KMS-11 (cell line): ENCODE results near the gene SLC4A8.

ENCODE experiments used
- H2AFZ ChIP-seq: fragments of 200-600 bp; sonication (generic); 2 replicates; pipeline ENCODE4 v1.6.1; 2016; ENCODE audit warnings: antibody characterized with exemption, mixed run types, low read depth
- H3K27ac ChIP-seq: fragments of 200-600 bp; sonication (generic); 2 replicates; pipeline ENCODE4 v1.6.1; 2016; ENCODE audit warnings: mild to moderate bottlenecking, mixed run types
- H3K27me3 ChIP-seq: fragments of 200-600 bp; sonication (generic); 2 replicates; pipeline ENCODE4 v1.6.1; 2017; ENCODE audit warnings: mild to moderate bottlenecking, low read depth, mixed run types, moderate library complexity; ENCODE audit not compliant: insufficient read depth
- H3K36me3 ChIP-seq: fragments of 200-600 bp; sonication (generic); 2 replicates; pipeline ENCODE4 v1.6.1; 2017; ENCODE audit warnings: mild to moderate bottlenecking, mixed run types; ENCODE audit not compliant: insufficient read depth
- H3K4me1 ChIP-seq: fragments of 200-600 bp; sonication (generic); 2 replicates; pipeline ENCODE4 v1.6.1; 2016; ENCODE audit warnings: mild to moderate bottlenecking, low read depth, mixed run types; ENCODE audit not compliant: poor library complexity, severe bottlenecking
- H3K4me2 ChIP-seq: fragments of 200-600 bp; sonication (generic); 2 replicates; pipeline ENCODE4 v1.7.0; 2016; ENCODE audit warnings: mild to moderate bottlenecking, mixed run types
- H3K4me3 ChIP-seq: fragments of 200-600 bp; sonication (generic); IDR thresholded peaks from 2 replicates; pipeline ENCODE4 v1.6.1; 2017; ENCODE audit warnings: low read depth, low read length, mixed read lengths; ENCODE audit not compliant: insufficient read depth
- H3K79me2 ChIP-seq: fragments of 200-600 bp; sonication (generic); 2 replicates; pipeline ENCODE4 v1.6.1; 2016; ENCODE audit warnings: low read depth, mixed run types; ENCODE audit not compliant: insufficient read depth
- H3K9ac ChIP-seq: fragments of 200-600 bp; sonication (generic); 2 replicates; pipeline ENCODE4 v1.6.1; 2016; ENCODE audit warnings: mild to moderate bottlenecking, mixed run types
- H4K20me1 ChIP-seq: fragments of 200-600 bp; sonication (generic); 2 replicates; pipeline ENCODE4 v1.6.1; 2016; ENCODE audit warnings: mild to moderate bottlenecking, mixed run types; ENCODE audit not compliant: insufficient read depth
- CTCF ChIP-seq: fragments of 200-600 bp; sonication (generic); conservative IDR thresholded peaks from 2 replicates; pipeline ENCODE4 v1.6.1; 2017; ENCODE audit warnings: low read depth, mild to moderate bottlenecking, antibody characterized with exemption, low read length, moderate library complexity, mixed read lengths

SLC4A8 gene

GRCh38 chr12:51439330-51439729 lies 14.7 kb downstream of the SLC4A8 start:
- H3K79me2 ChIP-seq: no peaks in the 10 kb centered on the region
- TF ChIP-seq CTCF: no peak
- H3K4me3 ChIP-seq: no peak overlapping the region
- H3K27ac ChIP-seq: no peak overlapping the region
- no peaks in the 10 kb centered on the region for H4K20me1 ChIP-seq
- no peak overlapping the region for H3K9ac ChIP-seq
- no peaks in the 10 kb centered on the region for H3K36me3 ChIP-seq
- no peak overlapping the region for H3K4me2 ChIP-seq
- H3K4me1 ChIP-seq: no peaks in the 10 kb centered on the region
- no peaks in the 10 kb centered on the region for H3K27me3 ChIP-seq
- no peak overlapping the region for H2AFZ ChIP-seq

GRCh38 chr12:51441583-51441982 lies 17.0 kb downstream of the SLC4A8 start:
- no peak for TF ChIP-seq CTCF
- Histone ChIP-seq H3K36me3 (no peaks in the 10 kb centered on the region), H3K27ac (no peak overlapping the region), H3K9ac (no peak overlapping the region), H3K79me2 (no peaks in the 10 kb centered on the region), H3K4me3 (no peak overlapping the region), H3K4me2 (no peak overlapping the region), H3K4me1 (no peaks in the 10 kb centered on the region), H4K20me1 (no peaks in the 10 kb centered on the region), H2AFZ (no peak overlapping the region), H3K27me3 (no peaks in the 10 kb centered on the region)

GRCh38 chr12:51442324-51442723 lies 17.7 kb downstream of the SLC4A8 start:
- H3K4me3 ChIP-seq: no peak overlapping the region
- H3K79me2 ChIP-seq: no peaks in the 10 kb centered on the region
- no peak overlapping the region for H3K4me2 ChIP-seq
- no peak overlapping the region for H3K27ac ChIP-seq
- H3K36me3 ChIP-seq: no peaks in the 10 kb centered on the region
- H3K4me1 ChIP-seq: no peaks in the 10 kb centered on the region
- TF ChIP-seq CTCF: no peak
- H3K27me3 ChIP-seq: no peaks in the 10 kb centered on the region
- no peak overlapping the region for H3K9ac ChIP-seq
- no peak overlapping the region for H2AFZ ChIP-seq
- no peaks in the 10 kb centered on the region for H4K20me1 ChIP-seq

GRCh38 chr12:51443573-51443972 lies 18.9 kb downstream of the SLC4A8 start:
- Histone ChIP-seq H3K4me2 (no peak overlapping the region), H3K4me3 (no peak overlapping the region), H3K27me3 (no peaks in the 10 kb centered on the region), H3K9ac (no peak overlapping the region), H3K27ac (no peak overlapping the region), H4K20me1 (no peaks in the 10 kb centered on the region), H3K79me2 (no peaks in the 10 kb centered on the region), H3K4me1 (no peaks in the 10 kb centered on the region), H3K36me3 (no peaks in the 10 kb centered on the region), H2AFZ (no peak overlapping the region)
- TF ChIP-seq CTCF: no peak
